Stimulated activated effector memory CD8-positive, alpha-beta T cell treated with anti-CD3 and anti-CD28 coated beads, Interleukin-12 subunit alpha, Interleukin-12 subunit beta, amount 100 ng/mL, for 72 hours (primary cell): ENCODE results near the gene SORBS1.
A peak's percentile ranks its signal among the peaks of the same experiment; 100 is the strongest.

Experiments
- ATAC-seq: fragments of 150-1000 bp; cut with Tn5 transposase; 2 replicates; pipeline ENCODE4 v1.10.0; 2021
- DNase-seq, 2 donors: peaks; one replicate each; pipeline ENCODE4 v3.0.0; 2021 to 2022; ENCODE audit warnings: low spot score in 2 of 2
- H3K27ac Mint-ChIP-seq: one replicate; pipeline ENCODE4 v1.8.0; 2022; ENCODE audit warnings: mild to moderate bottlenecking, mixed read lengths
- H3K36me3 Mint-ChIP-seq: one replicate; pipeline ENCODE4 v1.8.0; 2022; ENCODE audit warnings: mild to moderate bottlenecking, mixed read lengths
- H3K4me1 Mint-ChIP-seq: one replicate; pipeline ENCODE4 v1.8.0; 2022; ENCODE audit warnings: mixed read lengths
- H3K4me3 Mint-ChIP-seq: one replicate; pipeline ENCODE4 v1.8.0; 2022; ENCODE audit warnings: mild to moderate bottlenecking, mixed read lengths
- H3K9me3 Mint-ChIP-seq: one replicate; pipeline ENCODE4 v1.8.0; 2022; ENCODE audit warnings: mixed read lengths

SORBS1 gene

GRCh38 chr10:95392217-95392584 is 169.0 kb downstream of the SORBS1 start:
- ATAC-seq (no peak), DNase-seq (no peak)
- H3K4me1 Mint-ChIP-seq: peaks cover 13% of the 10 kb centered on the region
- no peak overlapping the region for H3K27ac Mint-ChIP-seq
- no peaks in the 10 kb centered on the region for H3K36me3 Mint-ChIP-seq
- no peaks in the 10 kb centered on the region for H3K9me3 Mint-ChIP-seq
- H3K4me3 Mint-ChIP-seq: no peak overlapping the region

GRCh38 chr10:95391581-95392216 is 169.5 kb downstream of the SORBS1 start:
- H3K4me1 Mint-ChIP-seq: peaks cover 13% of the 10 kb centered on the region
- no peak overlapping the region for H3K27ac Mint-ChIP-seq
- no peaks in the 10 kb centered on the region for H3K36me3 Mint-ChIP-seq
- no peaks in the 10 kb centered on the region for H3K9me3 Mint-ChIP-seq
- no peak for ATAC-seq
- H3K4me3 Mint-ChIP-seq: no peak overlapping the region
- no peak for DNase-seq

- Mint-ChIP-seq H3K4me1 (peaks cover 13% of the 10 kb centered on the region), H3K9me3 (no peaks in the 10 kb centered on the region), H3K27ac (no peak overlapping the region), H3K36me3 (no peaks in the 10 kb centered on the region), H3K4me3 (no peak overlapping the region)
- no peak for ATAC-seq
- DNase-seq: no peak
Measured at GRCh38 chr10:95391164-95391563, 170.0 kb downstream of the SORBS1 start.

GRCh38 chr10:95389982-95390381 is 171.2 kb downstream of the SORBS1 start:
- Mint-ChIP-seq H3K4me3 (no peak overlapping the region), H3K27ac (no peak overlapping the region), H3K9me3 (no peaks in the 10 kb centered on the region), H3K36me3 (no peaks in the 10 kb centered on the region), H3K4me1 (peaks cover 13% of the 10 kb centered on the region)
- DNase-seq: no peak
- ATAC-seq: no peak

- DNase-seq: no peak
- Mint-ChIP-seq H3K4me3 (no peak overlapping the region), H3K36me3 (no peaks in the 10 kb centered on the region), H3K27ac (no peak overlapping the region), H3K4me1 (peaks cover 9% of the 10 kb centered on the region), H3K9me3 (no peaks in the 10 kb centered on the region)
- ATAC-seq: no peak
Measured at GRCh38 chr10:95389176-95389575, 172.0 kb downstream of the SORBS1 start.

- Mint-ChIP-seq H3K9me3 (no peaks in the 10 kb centered on the region), H3K36me3 (no peaks in the 10 kb centered on the region), H3K4me3 (no peak overlapping the region), H3K27ac (no peak overlapping the region), H3K4me1 (peaks cover 6% of the 10 kb centered on the region)
- no peak for DNase-seq
- ATAC-seq: no peak
Measured at GRCh38 chr10:95388539-95388938, 172.6 kb downstream of the SORBS1 start.

GRCh38 chr10:95388109-95388471 is 173.1 kb downstream of the SORBS1 start:
- no peak overlapping the region for H3K4me3 Mint-ChIP-seq
- H3K27ac Mint-ChIP-seq: no peak overlapping the region
- H3K36me3 Mint-ChIP-seq: no peaks in the 10 kb centered on the region
- H3K9me3 Mint-ChIP-seq: no peaks in the 10 kb centered on the region
- peaks cover 6% of the 10 kb centered on the region for H3K4me1 Mint-ChIP-seq
- DNase-seq (no peak), ATAC-seq (no peak)

- peak; percentile 79 for ATAC-seq
- H3K27ac Mint-ChIP-seq: peak overlapping the region; percentile 26
- no peak for DNase-seq
- H3K4me3 Mint-ChIP-seq: no peak overlapping the region
- no peaks in the 10 kb centered on the region for H3K9me3 Mint-ChIP-seq
- H3K36me3 Mint-ChIP-seq: no peaks in the 10 kb centered on the region
- H3K4me1 Mint-ChIP-seq: peaks cover 6% of the 10 kb centered on the region
Measured at GRCh38 chr10:95384011-95384704, 177.0 kb downstream of the SORBS1 start.

- H3K9me3 Mint-ChIP-seq: no peaks in the 10 kb centered on the region
- DNase-seq (no peak), ATAC-seq (no peak)
- H3K4me3 Mint-ChIP-seq: no peak overlapping the region
- H3K27ac Mint-ChIP-seq: no peak overlapping the region
- peaks cover 6% of the 10 kb centered on the region for H3K4me1 Mint-ChIP-seq
- H3K36me3 Mint-ChIP-seq: no peaks in the 10 kb centered on the region
Measured at GRCh38 chr10:95382596-95382995, 178.6 kb downstream of the SORBS1 start.

- H3K36me3 Mint-ChIP-seq: no peaks in the 10 kb centered on the region
- ATAC-seq: no peak
Measured at GRCh38 chr10:95382174-95382573, 179.0 kb downstream of the SORBS1 start.

GRCh38 chr10:95377950-95378349 is 183.2 kb downstream of the SORBS1 start:
- DNase-seq: no peak
- Mint-ChIP-seq H3K9me3 (peaks cover 3% of the 10 kb centered on the region), H3K36me3 (no peaks in the 10 kb centered on the region), H3K4me3 (no peak overlapping the region), H3K27ac (no peak overlapping the region), H3K4me1 (no peaks in the 10 kb centered on the region)
- ATAC-seq: no peak

More at GRCh38 chr10:95382174-95382573, 179.0 kb downstream of the SORBS1 start:
- no peak for DNase-seq
- no peaks in the 10 kb centered on the region for H3K9me3 Mint-ChIP-seq
- H3K4me3 Mint-ChIP-seq: no peak overlapping the region
- H3K4me1 Mint-ChIP-seq: peaks cover 6% of the 10 kb centered on the region
- H3K27ac Mint-ChIP-seq: no peak overlapping the region

- DNase-seq (no peak), ATAC-seq (no peak)
- no peak overlapping the region for H3K4me3 Mint-ChIP-seq
- H3K27ac Mint-ChIP-seq: no peak overlapping the region
- no peaks in the 10 kb centered on the region for H3K36me3 Mint-ChIP-seq
- H3K4me1 Mint-ChIP-seq: no peaks in the 10 kb centered on the region
- peaks cover 3% of the 10 kb centered on the region for H3K9me3 Mint-ChIP-seq
Measured at GRCh38 chr10:95375418-95375817, 185.8 kb downstream of the SORBS1 start.

GRCh38 chr10:95374597-95375209 is 186.5 kb downstream of the SORBS1 start:
- H3K4me1 Mint-ChIP-seq: no peaks in the 10 kb centered on the region
- H3K9me3 Mint-ChIP-seq: peaks cover 3% of the 10 kb centered on the region
- ATAC-seq (peak; percentile 88), DNase-seq (peak; percentile 52 to 79)
- H3K4me3 Mint-ChIP-seq: no peak overlapping the region
- no peak overlapping the region for H3K27ac Mint-ChIP-seq
- H3K36me3 Mint-ChIP-seq: no peaks in the 10 kb centered on the region

GRCh38 chr10:95373660-95374059 is 187.5 kb downstream of the SORBS1 start:
- peaks cover 3% of the 10 kb centered on the region for H3K9me3 Mint-ChIP-seq
- H3K27ac Mint-ChIP-seq: no peak overlapping the region
- ATAC-seq: no peak
- no peak overlapping the region for H3K4me3 Mint-ChIP-seq
- no peak for DNase-seq
- no peaks in the 10 kb centered on the region for H3K4me1 Mint-ChIP-seq
- no peaks in the 10 kb centered on the region for H3K36me3 Mint-ChIP-seq

- ATAC-seq (no peak), DNase-seq (no peak)
- Mint-ChIP-seq H3K4me3 (no peak overlapping the region), H3K4me1 (no peaks in the 10 kb centered on the region), H3K9me3 (no peaks in the 10 kb centered on the region), H3K27ac (no peak overlapping the region), H3K36me3 (no peaks in the 10 kb centered on the region)
Measured at GRCh38 chr10:95364342-95364741, 196.8 kb downstream of the SORBS1 start.

GRCh38 chr10:95363303-95363912 is 197.8 kb downstream of the SORBS1 start:
- H3K27ac Mint-ChIP-seq: no peak overlapping the region
- no peak overlapping the region for H3K4me3 Mint-ChIP-seq
- peak; percentile 28 to 59 for DNase-seq
- no peaks in the 10 kb centered on the region for H3K4me1 Mint-ChIP-seq
- no peaks in the 10 kb centered on the region for H3K36me3 Mint-ChIP-seq
- no peaks in the 10 kb centered on the region for H3K9me3 Mint-ChIP-seq
- ATAC-seq: peak; percentile 64
